ENCODE measurements around the gene ZMAT3. TPM values are rescaled to one million over a fixed set of nuclear protein-coding genes. Genes with fewer than 3 reads are reported as not detected.

ZMAT3 gene
- total and polyA plus RNA-seq, 4 donors = 1.9 to 5.4 (median 2.8) TPM

DNA sequence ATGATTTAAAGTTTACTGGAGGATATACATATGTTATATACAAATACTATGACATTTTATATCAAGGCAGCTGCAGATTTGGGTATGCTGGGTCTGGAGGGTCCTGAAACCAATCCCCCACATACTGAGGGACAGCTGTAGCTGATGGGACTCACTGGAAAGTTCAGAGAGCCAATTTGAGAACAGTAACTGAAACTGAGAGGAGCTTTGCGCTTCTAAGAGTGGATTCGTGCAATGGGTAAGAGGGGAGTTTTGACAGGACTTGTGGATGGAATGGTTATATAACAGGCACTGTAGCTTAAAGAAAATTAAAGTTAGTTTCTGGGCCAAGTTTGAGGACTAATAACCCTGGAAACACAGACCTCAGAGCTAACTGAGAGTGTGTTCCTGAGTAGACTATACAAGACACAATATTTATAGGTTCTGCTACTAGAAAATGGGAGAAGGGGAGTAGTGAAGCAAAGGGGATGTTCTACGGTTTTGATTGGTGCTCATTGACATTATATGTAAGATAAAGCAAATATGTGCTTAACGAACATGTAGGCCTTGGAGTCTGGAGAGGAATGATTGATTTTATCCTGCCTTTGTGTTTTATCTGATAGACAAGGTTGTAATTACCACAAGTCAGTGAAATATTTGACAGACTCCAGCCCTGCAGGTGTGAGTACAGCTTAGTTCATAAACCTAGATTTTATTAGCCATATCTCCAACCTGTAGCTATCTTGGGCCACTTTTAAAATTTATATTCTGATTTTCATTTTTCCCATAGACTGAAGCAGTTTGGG, 4.8 kb upstream of the ZMAT3 start:
- Histone ChIP-seq H3K4me3 (ENCODE audit: low read depth in 1 of 3, low read length in 3 of 3) (no peak overlapping the region), H3K9me3 (ENCODE audit: control insufficient read depth in 4 of 4, low read length in 3 of 4) (no peaks in the 10 kb centered on the region), H3K4me1 (ENCODE audit: control insufficient read depth in 4 of 4, insufficient read depth in 4 of 4, low read length in 3 of 4) (peaks cover 0 to 6% (median 2%) of the 10 kb centered on the region in 4 donors), H3K36me3 (ENCODE audit: control insufficient read depth in 4 of 4, insufficient read depth in 3 of 4, low read depth in 1 of 4, low read length in 3 of 4) (no peaks in the 10 kb centered on the region), H3K9ac (ENCODE audit: low read depth in 1 of 2, low read length in 2 of 2) (no peak overlapping the region), H3K27ac (ENCODE audit: low read depth in 1 of 2, low read length in 2 of 2) (no peak overlapping the region), H3K27me3 (ENCODE audit: control insufficient read depth in 4 of 4, insufficient read depth in 4 of 4, low read length in 3 of 4) (no peaks in the 10 kb centered on the region)
- TF ChIP-seq NR2F2 (IDR thresholded peaks at IDR 0.05) = no peak
- no peak for TF ChIP-seq SP1 (IDR thresholded peaks at IDR 0.05)
- no peak for TF ChIP-seq HNF4A (conservative IDR thresholded peaks at IDR 0.05)
- TF ChIP-seq, protein P1, sequence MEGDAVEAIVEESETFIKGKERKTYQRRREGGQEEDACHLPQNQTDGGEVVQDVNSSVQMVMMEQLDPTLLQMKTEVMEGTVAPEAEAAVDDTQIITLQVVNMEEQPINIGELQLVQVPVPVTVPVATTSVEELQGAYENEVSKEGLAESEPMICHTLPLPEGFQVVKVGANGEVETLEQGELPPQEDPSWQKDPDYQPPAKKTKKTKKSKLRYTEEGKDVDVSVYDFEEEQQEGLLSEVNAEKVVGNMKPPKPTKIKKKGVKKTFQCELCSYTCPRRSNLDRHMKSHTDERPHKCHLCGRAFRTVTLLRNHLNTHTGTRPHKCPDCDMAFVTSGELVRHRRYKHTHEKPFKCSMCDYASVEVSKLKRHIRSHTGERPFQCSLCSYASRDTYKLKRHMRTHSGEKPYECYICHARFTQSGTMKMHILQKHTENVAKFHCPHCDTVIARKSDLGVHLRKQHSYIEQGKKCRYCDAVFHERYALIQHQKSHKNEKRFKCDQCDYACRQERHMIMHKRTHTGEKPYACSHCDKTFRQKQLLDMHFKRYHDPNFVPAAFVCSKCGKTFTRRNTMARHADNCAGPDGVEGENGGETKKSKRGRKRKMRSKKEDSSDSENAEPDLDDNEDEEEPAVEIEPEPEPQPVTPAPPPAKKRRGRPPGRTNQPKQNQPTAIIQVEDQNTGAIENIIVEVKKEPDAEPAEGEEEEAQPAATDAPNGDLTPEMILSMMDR (IDR thresholded peaks at IDR 0.05; ENCODE audit: low read depth, low read length, missing input control) = no peak
- no peak for TF ChIP-seq TAF1 (conservative IDR thresholded peaks at IDR 0.05)
- no peak for TF ChIP-seq GABPA (IDR thresholded peaks at IDR 0.05 in 1 of 2, conservative IDR thresholded peaks at IDR 0.05 in 1 of 2)
- TF ChIP-seq REST (IDR thresholded peaks at IDR 0.05) = no peak
- no peak for TF ChIP-seq RAD21 (IDR thresholded peaks at IDR 0.05)
- TF ChIP-seq, protein P2, sequence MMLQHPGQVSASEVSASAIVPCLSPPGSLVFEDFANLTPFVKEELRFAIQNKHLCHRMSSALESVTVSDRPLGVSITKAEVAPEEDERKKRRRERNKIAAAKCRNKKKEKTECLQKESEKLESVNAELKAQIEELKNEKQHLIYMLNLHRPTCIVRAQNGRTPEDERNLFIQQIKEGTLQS (IDR thresholded peaks at IDR 0.05) = no peak
- no peak for TF ChIP-seq MAX (IDR thresholded peaks at IDR 0.05)
- TF ChIP-seq JUND (IDR thresholded peaks at IDR 0.05) = no peak
- TF ChIP-seq FOXA1 (IDR thresholded peaks at IDR 0.05) = no peak
- TF ChIP-seq HNF4G (IDR thresholded peaks at IDR 0.05) = no peak
- TF ChIP-seq RXRA (IDR thresholded peaks at IDR 0.05) = no peak
- no peak for TF ChIP-seq YY1 (IDR thresholded peaks at IDR 0.05)
- TF ChIP-seq FOXA2 (IDR thresholded peaks at IDR 0.05) = no peak
- no peak for TF ChIP-seq EGR1 (IDR thresholded peaks at IDR 0.05; ENCODE audit: low read depth in 2 of 2)
- no peak for TF ChIP-seq ZBTB33 (IDR thresholded peaks at IDR 0.05)
- WGBS = 75% methylated on average over 4 of the region's 4 CpGs
- DNase-seq (ENCODE audit: low spot score) = no peak

Data from liver (tissue), 9 donors.